Activated T-cell treated with anti-CD3 and anti-CD28 coated beads, Interleukin-2, amount 50 U/mL, for 24 hours (primary cell): ENCODE data around the gene FNDC11.
"Not testable (repeated sequence)": the region's sequence is repeated elsewhere in the genome, so short reads cannot be mapped to it uniquely, and the experiment has no call there.

Experiments
- DNase-seq: peaks from one replicate; pipeline ENCODE4 v3.0.0-alpha.2; 2020
- H3K27ac Mint-ChIP-seq: 2 replicates; pipeline ENCODE4 v1.8.0; 2020; ENCODE audit warnings: mild to moderate bottlenecking, mixed read lengths
- H3K27me3 Mint-ChIP-seq: 2 replicates; pipeline ENCODE4 v1.8.0; 2020; ENCODE audit warnings: mixed read lengths
- H3K36me3 Mint-ChIP-seq: 2 replicates; pipeline ENCODE4 v1.8.0; 2020; ENCODE audit warnings: low read depth, mixed read lengths
- H3K4me1 Mint-ChIP-seq: 2 replicates; pipeline ENCODE4 v1.8.0; 2020; ENCODE audit warnings: low read depth, mixed read lengths
- H3K4me3 Mint-ChIP-seq: 2 replicates; pipeline ENCODE4 v1.8.0; 2020; ENCODE audit warnings: mild to moderate bottlenecking, moderate library complexity, mixed read lengths
- H3K9me3 Mint-ChIP-seq: 2 replicates; pipeline ENCODE4 v1.8.0; 2020; ENCODE audit warnings: mixed read lengths

FNDC11 gene

GRCh38 chr20:63553933-63554290, at the start of gene FNDC11:
Gene FNDC11, plus strand, starts transcription at chr20:63554159. Its CDS starts 1,505 bp downstream, at chr20:63555664.
- no peak for DNase-seq
- H3K36me3 Mint-ChIP-seq = peaks cover 3% of the 10 kb centered on the region
- peaks cover 12% of the 10 kb centered on the region for H3K4me1 Mint-ChIP-seq
- peaks cover 5% of the 10 kb centered on the region for H3K27me3 Mint-ChIP-seq
- H3K4me3 Mint-ChIP-seq = peak within 1 kb of the TSS; percentile 49
- H3K27ac Mint-ChIP-seq = peak within 1 kb of the TSS; percentile 19
- no peaks in the 10 kb centered on the region for H3K9me3 Mint-ChIP-seq

- Mint-ChIP-seq H3K27ac (no peak overlapping the region), H3K9me3 (peaks cover 4% of the 10 kb centered on the region), H3K4me3 (no peak overlapping the region), H3K4me1 (peaks cover 5% of the 10 kb centered on the region), H3K36me3 (no peaks in the 10 kb centered on the region), H3K27me3 (peaks cover 42% of the 10 kb centered on the region)
- no peak for DNase-seq
Observed at GRCh38 chr20:63504642-63505041, 49.3 kb upstream of the FNDC11 start.

- Mint-ChIP-seq H3K27me3 (peaks cover 47% of the 10 kb centered on the region), H3K4me1 (peaks cover 5% of the 10 kb centered on the region), H3K36me3 (no peaks in the 10 kb centered on the region), H3K9me3 (peaks cover 4% of the 10 kb centered on the region), H3K27ac (no peak overlapping the region), H3K4me3 (no peak overlapping the region)
- DNase-seq = no peak
Observed at GRCh38 chr20:63505281-63505680, 48.7 kb upstream of the FNDC11 start.

- no peak overlapping the region for H3K27ac Mint-ChIP-seq
- H3K4me1 Mint-ChIP-seq = peaks cover 5% of the 10 kb centered on the region
- H3K36me3 Mint-ChIP-seq = no peaks in the 10 kb centered on the region
- peaks cover 49% of the 10 kb centered on the region for H3K27me3 Mint-ChIP-seq
- H3K4me3 Mint-ChIP-seq = no peak overlapping the region
- no peak for DNase-seq
- H3K9me3 Mint-ChIP-seq = peaks cover 4% of the 10 kb centered on the region
Observed at GRCh38 chr20:63505723-63506122, 48.2 kb upstream of the FNDC11 start.

GRCh38 chr20:63507083-63507743, 46.7 kb upstream of the FNDC11 start:
- Mint-ChIP-seq H3K36me3 (no peaks in the 10 kb centered on the region), H3K9me3 (peaks cover 4% of the 10 kb centered on the region), H3K4me3 (no peak overlapping the region), H3K27me3 (peaks cover 53% of the 10 kb centered on the region), H3K27ac (no peak overlapping the region), H3K4me1 (peaks cover 5% of the 10 kb centered on the region)
- DNase-seq = no peak

GRCh38 chr20:63508072-63508768, 45.7 kb upstream of the FNDC11 start:
- no peak overlapping the region for H3K27ac Mint-ChIP-seq
- no peak overlapping the region for H3K4me3 Mint-ChIP-seq
- peaks cover 4% of the 10 kb centered on the region for H3K9me3 Mint-ChIP-seq
- H3K4me1 Mint-ChIP-seq = peaks cover 5% of the 10 kb centered on the region
- peaks cover 59% of the 10 kb centered on the region for H3K27me3 Mint-ChIP-seq
- no peaks in the 10 kb centered on the region for H3K36me3 Mint-ChIP-seq
- DNase-seq = no peak

GRCh38 chr20:63509088-63509564, 44.8 kb upstream of the FNDC11 start:
- Mint-ChIP-seq H3K36me3 (no peaks in the 10 kb centered on the region), H3K27me3 (peaks cover 62% of the 10 kb centered on the region), H3K27ac (no peak overlapping the region), H3K9me3 (peaks cover 4% of the 10 kb centered on the region), H3K4me1 (peaks cover 5% of the 10 kb centered on the region), H3K4me3 (no peak overlapping the region)
- DNase-seq = no peak

GRCh38 chr20:63513207-63513606, 40.8 kb upstream of the FNDC11 start:
- DNase-seq = no peak
- Mint-ChIP-seq H3K27me3 (peaks cover 45% of the 10 kb centered on the region), H3K36me3 (no peaks in the 10 kb centered on the region), H3K27ac (no peak overlapping the region), H3K4me1 (peaks cover 2% of the 10 kb centered on the region), H3K9me3 (peaks cover 2% of the 10 kb centered on the region), H3K4me3 (no peak overlapping the region)

- not testable (repeated sequence) for DNase-seq, H3K4me1 Mint-ChIP-seq, H3K9me3 Mint-ChIP-seq, H3K36me3 Mint-ChIP-seq, H3K27ac Mint-ChIP-seq, H3K4me3 Mint-ChIP-seq
- peaks cover 35% of the 10 kb centered on the region for H3K27me3 Mint-ChIP-seq
Observed at GRCh38 chr20:63514520-63514919, 39.4 kb upstream of the FNDC11 start.

- peak; percentile 28 for DNase-seq
- Mint-ChIP-seq H3K36me3 (peaks cover 14% of the 10 kb centered on the region), H3K27me3 (peaks cover 17% of the 10 kb centered on the region), H3K4me1 (peaks cover 11% of the 10 kb centered on the region), H3K27ac (no peak overlapping the region), H3K4me3 (no peak overlapping the region), H3K9me3 (peaks cover 4% of the 10 kb centered on the region)
Observed at GRCh38 chr20:63517376-63518309, 36.3 kb upstream of the FNDC11 start.

GRCh38 chr20:63518351-63518861, 35.6 kb upstream of the FNDC11 start:
- peaks cover 5% of the 10 kb centered on the region for H3K9me3 Mint-ChIP-seq
- H3K36me3 Mint-ChIP-seq = peaks cover 21% of the 10 kb centered on the region
- no peak overlapping the region for H3K27ac Mint-ChIP-seq
- peaks cover 10% of the 10 kb centered on the region for H3K27me3 Mint-ChIP-seq
- H3K4me3 Mint-ChIP-seq = no peak overlapping the region
- no peak for DNase-seq
- peaks cover 12% of the 10 kb centered on the region for H3K4me1 Mint-ChIP-seq

- peak overlapping the region; percentile 47 for H3K27ac Mint-ChIP-seq
- peak overlapping the region; percentile 72 for H3K4me3 Mint-ChIP-seq
Observed at GRCh38 chr20:63518946-63519667, 34.9 kb upstream of the FNDC11 start.

GRCh38 chr20:63519668-63520503, 34.1 kb upstream of the FNDC11 start:
- Mint-ChIP-seq H3K4me3 (peak overlapping the region; percentile 72), H3K27ac (peak overlapping the region; percentile 47)

More at GRCh38 chr20:63518946-63519667, 34.9 kb upstream of the FNDC11 start:
- peaks cover 5% of the 10 kb centered on the region for H3K9me3 Mint-ChIP-seq
- DNase-seq = peak; percentile 29
- H3K36me3 Mint-ChIP-seq = peaks cover 27% of the 10 kb centered on the region
- H3K4me1 Mint-ChIP-seq = peaks cover 12% of the 10 kb centered on the region
- peaks cover 4% of the 10 kb centered on the region for H3K27me3 Mint-ChIP-seq

More at GRCh38 chr20:63519668-63520503, 34.1 kb upstream of the FNDC11 start:
- peak; percentile 80 for DNase-seq
- Mint-ChIP-seq H3K36me3 (peaks cover 31% of the 10 kb centered on the region), H3K4me1 (peaks cover 11% of the 10 kb centered on the region), H3K27me3 (no peaks in the 10 kb centered on the region), H3K9me3 (peaks cover 2% of the 10 kb centered on the region)
